Right ventricle myocardium inferior (tissue), 1 donor: Measurements from ENCODE around the gene TENM4. TPM values are rescaled to one million over a fixed set of nuclear protein-coding genes. Genes with fewer than 3 reads are reported as not detected.

Experiments used
- ATAC-seq: fragments of 200-7000 bp; cut with Tn5 transposase; one replicate; pipeline ENCODE4 v1.9.1; 2020; ENCODE audit warnings: mild to moderate bottlenecking, moderate library complexity
- DNase-seq: peaks from one replicate; pipeline ENCODE4 v3.0.0; 2021; ENCODE audit errors: missing footprints
- intact Hi-C: fragments of 100-400 bp; cut with DNase I; formaldehyde crosslinking; loops from one replicate; pipeline ENCODE4 v1.11.0; 2022
- total RNA-seq: library from RNA; stranded (reverse); fragmentation: NEBNext Ultra II Directional; extraction: Animal tissue kit (Norgen Biotek cat#: 25700); gene quantifications from one replicate; pipeline ENCODE4 v1.2.1, GENCODE V29; 2021
- donor health status: DM: no; HTN: yes; CAD: no; lungs with severe emphysema.

TENM4 gene
- total RNA-seq, 1 donor from 2014 or later = 0.35 TPM

DNA sequence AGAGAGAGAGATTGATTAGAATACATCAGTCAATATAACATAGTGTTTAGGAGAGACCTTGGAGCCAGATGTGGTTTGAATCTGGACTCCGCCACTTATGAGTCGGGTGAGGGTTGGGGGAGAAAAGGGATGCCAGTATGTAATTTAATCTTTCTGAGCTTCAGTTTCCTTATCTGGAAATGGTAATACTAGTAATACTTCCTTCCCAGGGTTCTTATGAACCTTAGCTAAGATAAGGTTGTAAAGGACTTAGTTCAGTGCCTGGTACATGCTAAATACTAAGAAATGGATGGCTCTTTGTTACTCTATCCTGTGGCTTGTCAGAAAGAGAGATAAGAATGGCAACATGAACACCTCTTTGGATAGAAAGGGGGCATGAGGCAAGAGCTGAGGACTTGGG lies 640.1 kb downstream of the TENM4 start:
- no peak for ATAC-seq
- DNase-seq = no peak
- intact Hi-C loops = loop anchor here (5.0 kb wide), 1 partner anchor 152 kb away; no protein-coding TSS in a partner anchor

DNA sequence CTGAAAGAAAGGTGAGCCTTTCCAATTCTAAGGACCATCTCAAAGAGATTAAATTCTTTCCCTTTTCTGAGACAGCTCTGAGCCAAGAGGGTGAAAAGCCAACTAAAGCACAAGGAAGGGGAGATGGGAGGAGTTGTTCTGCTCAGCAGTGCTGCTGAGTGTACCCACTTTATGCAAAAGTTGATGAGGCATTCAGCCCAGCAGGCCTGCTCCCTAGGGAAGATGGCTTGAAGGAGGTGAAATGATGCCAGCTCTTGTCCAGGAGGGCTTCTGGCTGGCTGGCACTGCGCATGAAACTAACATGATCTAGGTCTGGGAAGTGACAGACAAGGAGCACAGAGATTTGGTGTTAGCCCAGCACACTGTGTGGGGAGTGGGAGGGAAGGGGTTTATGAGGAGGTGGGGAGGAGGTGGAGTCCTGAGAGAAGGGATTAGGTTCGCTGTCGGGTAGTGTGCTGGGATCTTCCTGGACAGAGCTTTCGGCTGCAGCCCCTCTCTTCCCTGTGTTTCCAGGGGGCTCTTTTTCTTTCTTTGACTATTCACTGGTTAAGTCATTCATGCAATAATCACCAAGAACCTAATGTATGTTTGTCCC lies 640.6 kb downstream of the TENM4 start:
- intact Hi-C loops = loop anchor here (5.0 kb wide), 1 partner anchor 152 kb away; no protein-coding TSS in a partner anchor
- no peak for ATAC-seq

DNA sequence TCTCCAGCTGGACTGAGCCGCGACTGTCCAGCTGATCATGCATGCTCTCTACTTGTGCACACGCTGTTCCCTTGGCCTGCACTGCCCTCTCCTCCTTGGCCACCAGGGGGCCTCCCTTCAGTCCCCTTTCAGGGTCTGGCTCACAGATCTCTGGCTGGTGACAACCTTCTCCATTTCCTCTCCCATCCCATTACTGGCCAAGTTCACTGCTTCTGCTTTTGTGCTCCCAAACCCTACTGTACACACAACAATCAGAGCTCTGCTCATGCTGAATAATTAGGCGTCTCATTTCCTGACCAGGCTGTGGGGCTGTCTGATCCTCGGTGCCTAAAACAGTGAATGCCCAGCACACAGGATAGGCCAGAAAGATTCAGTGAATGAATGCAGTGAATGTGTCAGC lies 642.2 kb downstream of the TENM4 start:
- ATAC-seq (peak; percentile 81), DNase-seq (peak; percentile 81)
- intact Hi-C loops = no loop called here

More for the DNA sequence above, 640.6 kb downstream of the TENM4 start:
- DNase-seq = no peak

DNA sequence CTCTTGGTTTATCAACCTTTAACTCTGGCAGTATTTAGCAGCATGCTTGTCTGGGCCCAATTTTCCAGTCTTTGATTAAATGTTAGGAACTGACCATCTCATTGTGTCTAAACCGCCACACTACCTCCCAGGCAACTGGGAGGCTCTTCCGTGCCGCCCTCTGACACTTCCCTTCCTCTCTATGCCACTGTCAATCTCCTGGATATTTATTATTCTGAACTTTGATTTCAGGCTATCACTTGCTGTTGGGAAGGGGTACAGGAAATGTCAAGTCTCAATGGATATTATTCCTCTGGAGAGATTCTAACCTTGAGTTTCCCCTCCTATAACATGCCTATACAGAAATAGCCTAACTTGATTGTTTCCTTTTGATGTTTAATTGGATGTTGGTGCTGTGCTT lies 643.3 kb downstream of the TENM4 start:
- intact Hi-C loops = no loop called here
- DNase-seq = no peak
- ATAC-seq = no peak

DNA sequence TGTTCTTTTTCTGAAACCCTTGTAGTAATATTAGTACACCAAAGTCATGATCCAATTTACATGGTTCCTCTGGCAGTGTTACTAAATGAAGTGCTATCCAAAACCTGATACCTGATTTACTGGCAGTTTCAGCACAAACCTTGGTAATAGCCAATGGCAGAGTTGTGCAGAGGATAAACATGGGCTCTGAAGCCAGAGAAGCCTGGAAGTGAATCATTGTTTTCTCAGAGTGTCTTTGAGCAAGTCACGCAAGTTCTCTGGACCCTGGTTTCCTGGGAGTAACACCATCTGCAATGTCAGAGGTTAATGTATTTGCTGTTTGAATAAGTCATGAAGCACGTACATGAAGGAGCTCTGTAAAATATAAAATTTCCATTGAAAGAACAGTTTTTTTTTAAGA lies 643.9 kb downstream of the TENM4 start:
- DNase-seq = no peak
- no peak for ATAC-seq
- intact Hi-C loops = no loop called here

DNA sequence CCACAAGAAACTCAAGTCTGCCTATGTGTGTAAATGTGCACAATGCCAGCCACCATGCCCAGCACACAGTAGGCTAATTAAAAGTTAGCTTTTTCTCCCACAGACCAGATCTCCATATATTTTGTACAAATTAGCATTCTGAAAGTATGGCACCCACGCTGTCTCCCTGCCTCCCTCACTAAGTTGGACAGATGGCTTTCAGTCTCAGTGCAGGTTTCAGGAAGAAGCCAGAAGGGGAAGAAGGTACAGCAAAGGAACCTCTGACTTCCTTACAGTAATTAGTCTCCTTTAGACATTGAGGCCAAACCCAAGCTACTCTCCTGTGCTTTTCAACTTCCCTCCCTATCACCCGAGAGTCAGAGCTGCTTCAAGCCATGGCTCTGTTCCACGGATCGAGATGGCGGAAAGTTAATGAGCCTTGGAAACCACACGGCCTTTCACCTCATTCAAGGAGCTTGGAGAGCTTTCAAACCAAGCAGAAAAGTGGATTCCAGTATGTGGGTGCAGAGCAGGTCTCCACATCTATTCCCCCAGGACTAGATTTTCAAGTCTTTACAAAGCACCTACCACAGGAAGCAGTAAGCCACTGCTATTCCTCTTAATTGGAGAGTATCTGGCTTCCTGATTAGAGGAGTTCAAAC lies 645.1 kb downstream of the TENM4 start:
- no peak for DNase-seq
- no peak for ATAC-seq
- intact Hi-C loops = no loop called here

DNA sequence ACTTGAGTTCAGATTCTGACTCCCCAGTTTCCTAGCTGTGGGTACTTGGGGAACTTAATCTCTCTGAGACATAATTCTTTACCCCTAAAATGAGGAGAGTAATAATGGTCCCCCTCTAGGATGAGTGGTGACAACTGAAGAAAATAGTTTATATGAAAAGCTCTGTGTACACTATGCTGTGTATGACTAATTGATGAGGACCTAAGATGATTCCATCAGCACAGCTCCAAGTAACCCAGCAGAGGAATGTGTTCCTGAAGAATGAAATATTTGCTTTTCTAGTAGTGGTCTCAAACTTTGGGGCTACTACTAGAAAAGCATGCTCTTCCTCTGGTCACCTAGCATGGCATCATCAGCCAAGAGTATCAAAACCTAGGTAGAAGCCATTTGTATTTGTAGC lies 648.9 kb downstream of the TENM4 start:
- no peak for DNase-seq
- ATAC-seq = no peak
- intact Hi-C loops = no loop called here

DNA sequence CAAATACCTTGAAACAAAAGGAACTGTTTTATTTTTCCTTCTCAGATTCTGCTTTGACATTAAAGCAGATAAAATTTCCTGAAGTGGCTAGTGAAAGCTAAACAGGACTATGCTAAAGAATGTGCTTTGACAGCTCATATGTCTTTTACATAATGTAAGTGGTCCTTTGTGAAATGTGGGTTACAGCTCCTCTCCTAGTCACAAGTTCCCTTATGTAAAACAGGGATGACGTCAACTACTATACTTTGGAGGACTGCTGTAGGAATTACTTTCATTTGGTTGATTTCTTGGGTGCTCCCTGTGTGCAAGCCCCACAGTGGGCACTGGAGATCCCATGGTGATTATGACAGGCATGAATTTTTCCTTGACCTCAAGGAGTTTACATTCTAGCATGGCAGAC lies 649.6 kb downstream of the TENM4 start:
- DNase-seq (no peak), ATAC-seq (no peak)
- intact Hi-C loops = no loop called here

DNA sequence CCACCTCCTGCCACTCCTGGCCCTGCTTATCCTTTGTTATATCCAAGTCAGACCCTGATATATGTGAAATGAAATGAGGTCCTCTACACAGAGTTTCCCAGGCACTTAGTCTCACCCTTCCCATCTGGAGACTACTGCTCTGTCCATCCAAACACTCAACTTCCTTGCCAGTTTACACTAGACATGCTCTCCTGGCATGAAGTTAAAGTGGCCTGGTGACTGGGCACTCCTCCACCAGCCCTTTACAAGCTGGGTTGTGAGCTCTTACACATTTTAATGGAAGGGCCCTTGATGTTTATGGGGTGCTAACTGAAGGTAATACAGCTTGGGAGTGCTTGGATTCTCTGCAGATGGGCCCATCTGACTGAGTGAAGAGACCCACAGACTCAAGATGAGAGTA lies 650.0 kb downstream of the TENM4 start:
- intact Hi-C loops = no loop called here
- no peak for DNase-seq
- peak; percentile 24 for ATAC-seq

DNA sequence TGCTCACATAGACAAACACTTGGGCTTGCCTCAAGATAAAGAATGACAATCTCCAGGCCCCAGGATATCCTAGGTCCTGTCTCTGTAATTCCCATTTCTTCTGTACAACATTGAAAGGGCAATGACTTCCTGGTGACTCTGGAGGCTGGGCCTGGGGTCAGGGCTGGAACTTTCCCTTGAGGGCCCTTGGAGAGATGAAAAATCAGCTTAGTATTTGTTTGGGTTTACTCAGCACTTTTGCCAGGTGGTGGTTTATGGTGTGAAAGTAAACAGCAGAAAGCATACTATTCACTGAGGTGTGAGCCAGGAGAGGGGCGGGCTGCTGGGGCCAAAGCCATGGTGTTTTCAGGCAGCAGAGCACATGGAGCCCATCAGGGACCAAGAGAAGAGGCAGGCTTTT lies 651.5 kb downstream of the TENM4 start:
- DNase-seq = no peak
- ATAC-seq = no peak
- intact Hi-C loops = no loop called here

DNA sequence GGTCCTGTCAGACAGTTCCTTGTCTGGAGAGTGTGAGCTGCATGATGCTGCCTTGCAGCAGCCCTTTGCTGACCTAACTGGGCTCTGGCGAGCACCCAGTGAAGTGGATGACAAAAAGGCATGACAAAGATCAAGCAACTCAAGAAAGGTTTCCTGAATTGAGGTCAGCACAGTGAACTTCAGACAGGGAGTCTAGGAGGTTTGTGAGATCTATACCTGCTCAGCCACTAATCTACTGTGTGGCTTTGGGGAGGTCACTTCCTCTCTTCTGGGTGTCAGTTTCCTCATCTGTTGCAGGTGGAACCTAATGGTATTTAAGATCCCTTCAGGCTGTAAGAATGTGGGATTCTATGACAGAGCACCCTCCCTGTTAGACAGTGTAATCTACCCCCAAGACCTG lies 652.3 kb downstream of the TENM4 start:
- no peak for ATAC-seq
- intact Hi-C loops = no loop called here
- DNase-seq = no peak

DNA sequence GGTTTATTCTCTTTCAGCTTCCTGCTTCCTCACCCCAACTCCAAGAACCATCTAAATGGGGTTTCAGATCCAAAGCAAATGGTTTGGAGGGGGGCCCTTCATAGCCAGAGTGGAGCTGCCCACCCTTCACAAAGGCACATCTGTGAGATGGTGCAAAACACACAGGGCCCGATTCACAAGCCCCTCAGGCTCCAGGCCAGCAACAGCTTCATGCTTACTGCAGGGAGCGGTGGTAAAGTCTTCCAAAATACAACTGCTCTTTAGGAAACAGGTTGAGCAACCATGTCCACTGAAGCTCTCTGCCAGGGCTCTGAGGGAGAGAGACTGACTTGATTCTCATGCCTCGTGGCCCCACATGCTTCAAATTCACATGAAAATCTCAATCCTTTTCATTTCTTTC lies 653.1 kb downstream of the TENM4 start:
- ATAC-seq (peak; percentile 14), DNase-seq (no peak)
- intact Hi-C loops = no loop called here

DNA sequence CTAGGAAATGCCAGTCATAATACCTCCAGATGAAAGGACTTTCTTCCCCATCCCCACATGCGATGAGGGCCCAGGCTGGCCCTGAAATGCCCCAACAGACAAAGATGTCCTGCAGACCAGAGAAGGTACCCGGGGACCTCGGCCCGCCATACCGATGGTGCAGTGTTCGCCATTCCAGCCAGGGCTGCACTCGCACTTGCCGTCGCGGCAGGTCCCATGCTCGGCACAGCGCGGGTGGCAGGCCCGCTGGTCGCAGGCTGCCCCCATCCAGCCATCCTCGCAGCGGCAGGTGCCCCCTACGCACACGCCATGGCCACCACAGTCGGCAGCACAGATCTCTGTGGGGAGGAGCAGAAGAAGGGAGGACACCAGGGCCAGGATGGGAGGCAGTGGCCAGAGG lies 654.1 kb downstream of the TENM4 start:
- intact Hi-C loops = no loop called here
- DNase-seq (no peak), ATAC-seq (no peak)

DNA sequence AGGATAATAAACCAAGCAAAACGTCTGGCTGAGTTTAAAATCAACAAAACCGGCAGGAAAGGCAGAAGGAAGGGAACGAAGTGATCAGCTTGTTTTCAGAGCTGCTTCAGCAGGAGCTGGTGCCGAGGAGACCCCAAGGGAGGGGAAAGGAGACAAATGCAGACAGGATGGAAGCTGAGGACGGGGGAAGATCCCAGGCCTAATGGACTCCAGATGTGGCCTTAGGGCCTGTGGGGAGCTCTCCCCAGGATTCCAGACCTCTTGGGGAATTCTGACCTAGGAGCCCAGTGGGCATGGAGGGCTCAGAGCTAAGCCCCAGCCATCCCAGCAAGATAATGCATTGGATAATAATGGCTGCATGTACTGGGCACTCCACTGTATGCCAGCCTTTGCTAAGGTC lies 654.7 kb downstream of the TENM4 start:
- intact Hi-C loops = no loop called here
- ATAC-seq (no peak), DNase-seq (no peak)

DNA sequence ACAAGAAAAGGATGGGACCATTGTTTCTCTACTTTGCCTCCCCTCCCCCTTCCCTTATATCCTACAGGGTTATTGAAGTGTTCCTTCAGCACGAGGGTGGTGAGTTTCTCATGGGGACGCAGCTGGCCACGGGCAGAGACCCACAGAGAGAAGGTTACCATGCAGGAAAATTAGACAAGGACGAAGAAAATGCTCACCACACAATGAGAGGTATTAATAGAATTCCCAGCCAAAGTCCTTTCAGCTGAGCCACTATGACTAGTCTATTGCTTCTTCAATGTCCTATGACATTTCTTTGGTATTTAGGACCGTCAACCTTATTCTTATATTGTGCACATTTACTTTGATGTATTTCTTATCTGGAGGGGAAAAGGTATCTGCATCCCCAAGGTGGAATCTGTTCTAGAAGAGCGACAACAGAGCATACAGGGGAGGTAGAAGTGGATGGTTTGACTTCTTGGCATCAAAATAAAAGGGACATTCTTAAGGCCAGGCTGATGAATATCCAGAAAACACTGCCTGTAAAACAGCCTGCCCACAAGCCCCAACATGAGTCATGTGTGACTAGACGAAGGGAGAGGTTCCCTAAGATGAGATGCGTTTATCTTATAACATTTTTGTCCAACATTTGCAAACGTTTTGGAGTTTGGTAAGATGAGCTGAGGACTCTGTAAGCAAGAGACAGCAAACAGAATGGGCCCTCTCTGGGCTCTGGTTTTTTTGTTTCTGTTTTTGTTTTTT lies 656.3 kb downstream of the TENM4 start:
- ATAC-seq = no peak
- intact Hi-C loops = no loop called here

DNA sequence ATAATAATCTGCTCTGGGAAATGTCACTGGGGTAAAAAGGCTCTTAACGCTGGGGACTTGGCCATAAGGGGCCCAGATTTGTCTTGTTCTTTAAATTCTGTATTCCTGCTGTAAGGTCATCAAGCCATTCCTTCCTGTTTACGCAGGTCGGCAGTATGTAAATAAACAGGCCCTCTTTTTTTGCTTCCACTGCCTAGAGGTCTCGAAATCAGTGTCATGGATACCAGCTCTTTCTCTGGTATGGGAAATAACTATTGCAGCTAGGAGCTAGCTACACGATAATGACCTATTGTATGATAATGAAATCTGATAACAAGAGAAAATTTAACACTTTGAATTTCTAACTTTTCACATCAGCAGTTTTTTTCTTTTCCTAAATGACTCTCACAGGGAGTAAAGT lies 657.0 kb downstream of the TENM4 start:
- ATAC-seq (no peak), DNase-seq (no peak)
- intact Hi-C loops = no loop called here

More for the DNA sequence above, 656.3 kb downstream of the TENM4 start:
- no peak for DNase-seq

DNA sequence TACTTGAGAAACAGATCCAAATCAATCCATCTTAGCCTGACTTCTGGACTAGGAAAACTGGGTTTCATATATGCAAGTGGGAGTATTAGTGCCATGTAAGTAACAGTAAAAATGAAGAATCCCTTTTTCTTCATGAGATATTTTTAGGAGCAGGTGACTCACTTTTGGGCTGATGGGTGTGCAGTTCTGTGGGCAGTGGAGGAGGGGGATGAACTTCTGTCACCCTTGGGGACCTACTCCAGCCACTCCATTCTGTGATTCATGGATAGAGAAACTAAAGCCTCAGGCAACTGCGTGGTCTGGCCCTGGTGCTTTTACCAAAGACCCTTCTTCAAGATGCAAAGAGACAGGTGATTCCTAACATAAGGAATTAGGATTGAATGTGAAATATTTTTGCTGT lies 657.5 kb downstream of the TENM4 start:
- ATAC-seq = no peak
- no peak for DNase-seq
- intact Hi-C loops = no loop called here

DNA sequence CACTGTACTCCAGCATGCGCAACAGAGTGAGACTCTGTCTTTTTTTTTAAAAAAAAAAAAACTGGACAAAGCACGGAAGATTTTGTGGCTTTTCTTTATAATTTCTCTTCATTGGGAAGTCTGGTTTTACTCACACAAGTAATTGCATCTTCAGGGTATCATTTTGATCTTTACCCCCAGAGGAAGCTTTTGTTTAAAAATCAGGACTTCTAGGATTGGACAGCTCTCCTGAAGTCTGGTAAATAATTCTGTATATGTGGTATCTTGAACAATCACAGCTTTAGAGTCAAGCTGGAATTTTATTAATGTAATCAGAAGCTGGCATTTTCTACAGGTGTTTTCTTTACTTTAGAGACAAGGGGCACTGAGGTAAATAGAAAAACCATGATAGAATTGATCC lies 658.1 kb downstream of the TENM4 start:
- no peak for ATAC-seq
- no peak for DNase-seq
- intact Hi-C loops = no loop called here

DNA sequence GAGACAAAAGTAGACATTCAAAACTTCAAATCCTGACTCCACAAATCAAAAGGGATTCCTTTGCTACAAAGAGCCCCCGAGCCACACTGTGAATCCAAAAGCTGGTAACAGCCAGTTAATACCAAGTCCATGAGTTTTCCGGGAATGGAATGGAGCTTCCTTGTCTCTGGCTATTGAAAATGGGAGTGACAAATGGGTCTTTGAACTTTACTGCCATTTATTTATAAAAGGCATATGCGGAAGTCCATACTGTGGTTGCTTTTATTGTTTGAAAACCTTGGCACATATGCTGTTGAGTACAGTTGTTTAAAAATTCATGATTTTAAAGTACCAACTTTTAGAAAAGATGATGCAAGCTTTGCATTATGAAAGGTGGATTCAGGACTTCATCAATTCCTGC lies 659.9 kb downstream of the TENM4 start:
- no peak for DNase-seq
- intact Hi-C loops = no loop called here
- no peak for ATAC-seq

DNA sequence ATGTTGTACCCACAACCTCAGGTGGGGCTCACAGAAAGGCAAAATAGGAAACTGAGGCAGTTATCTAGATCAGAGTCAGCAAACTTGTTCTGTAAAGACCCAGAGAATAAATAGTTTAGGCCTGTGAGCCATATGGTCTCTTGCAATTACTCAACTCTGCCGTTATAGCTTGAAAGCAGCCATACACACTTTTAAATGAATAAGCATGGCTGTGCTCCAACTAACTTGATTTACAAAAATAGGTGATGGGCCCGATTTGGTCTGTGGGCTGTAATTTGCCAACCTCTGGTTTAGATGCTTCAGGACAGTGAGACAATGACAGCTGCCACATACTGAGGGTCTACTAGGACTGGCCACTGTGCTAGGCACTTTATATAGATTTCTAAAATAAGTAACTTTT lies 667.3 kb downstream of the TENM4 start:
- ATAC-seq = no peak

More for the DNA sequence above, 667.3 kb downstream of the TENM4 start:
- DNase-seq = no peak
- intact Hi-C loops = no loop called here
